ENCODE data around the gene CCL4.

Gene CCL4

DNA sequence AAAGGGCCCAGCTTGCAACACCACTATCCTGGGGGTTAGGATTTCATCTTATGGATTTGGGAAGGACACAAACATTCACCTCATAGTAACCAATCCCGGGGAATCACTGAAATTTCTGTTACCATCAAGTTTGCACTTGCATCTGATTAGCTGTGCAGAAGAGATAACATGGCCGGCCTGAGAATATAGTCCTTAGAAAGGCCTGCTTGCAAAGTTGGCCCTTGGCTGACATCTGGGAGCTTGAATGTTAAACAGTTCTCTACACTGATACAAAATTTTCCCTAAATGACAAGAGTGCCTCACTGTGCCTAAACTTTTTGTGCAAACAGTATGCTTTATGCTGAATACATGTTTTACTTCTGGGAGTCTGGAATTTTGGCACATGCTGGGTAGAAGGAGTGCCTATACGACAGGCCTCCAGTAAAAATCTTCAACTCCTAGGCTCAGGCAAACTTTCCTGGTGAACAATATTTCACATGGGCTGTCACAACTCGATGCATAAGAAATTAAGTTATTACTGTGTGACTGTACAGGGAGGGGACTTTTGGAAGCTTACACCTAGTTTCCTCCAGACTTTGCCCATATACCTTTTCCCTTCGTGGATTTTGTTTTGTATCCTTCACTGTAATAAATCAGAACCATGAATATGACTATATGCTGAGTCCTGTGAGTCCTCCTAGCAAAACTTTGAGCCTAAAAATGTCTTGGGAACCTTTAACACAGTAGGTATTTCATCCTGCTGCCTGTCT lies 41.5 kb downstream of the CCL4 start:
- DNase-seq (ENCODE audit: low read depth) = no peak

GRCh38 chr17:36147601-36148000 lies 44.0 kb downstream of the CCL4 start:
- DNase-seq (ENCODE audit: low read depth) = no peak

DNA sequence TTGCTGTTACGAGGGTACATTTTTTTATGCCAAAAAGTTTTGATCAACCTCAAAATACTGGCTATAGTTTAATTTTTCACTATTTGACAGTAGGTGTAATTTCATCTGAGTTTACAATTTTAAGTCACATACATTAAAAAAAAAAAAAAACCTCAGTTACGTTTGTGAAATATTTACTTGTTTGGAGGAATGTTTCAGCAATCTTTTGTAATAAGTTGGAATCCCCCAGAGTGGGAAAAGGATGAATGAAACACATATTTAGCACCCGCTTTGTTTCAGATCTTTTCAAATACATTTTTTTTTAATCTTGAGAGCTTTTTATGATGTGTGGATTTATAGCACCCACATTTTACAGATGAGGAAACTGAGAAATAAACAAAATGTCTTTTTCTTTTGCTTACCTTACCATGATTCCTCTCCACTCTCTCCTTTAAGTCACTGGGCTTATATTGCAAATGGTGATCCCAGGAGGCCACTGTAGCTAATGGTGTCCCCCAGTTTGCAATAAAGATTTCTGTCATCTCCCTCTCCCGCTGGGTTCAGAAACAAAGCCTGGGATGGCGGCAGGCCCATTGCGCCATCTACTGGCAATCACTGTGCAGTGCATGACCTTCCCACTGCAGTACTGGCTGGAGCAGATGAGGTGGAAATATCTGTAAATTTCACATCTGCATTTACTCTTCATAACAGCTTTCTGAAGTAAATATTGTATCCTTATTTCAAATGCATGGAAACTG lies 45.1 kb downstream of the CCL4 start:
- DNase-seq (ENCODE audit: low read depth) = peak; percentile 41

- DNase-seq (ENCODE audit: low read depth) = no peak
Observed at GRCh38 chr17:36149296-36149820, 45.7 kb downstream of the CCL4 start.

- DNase-seq (ENCODE audit: low read depth) = no peak
Observed at GRCh38 chr17:36151891-36152638, 48.4 kb downstream of the CCL4 start.

DNA sequence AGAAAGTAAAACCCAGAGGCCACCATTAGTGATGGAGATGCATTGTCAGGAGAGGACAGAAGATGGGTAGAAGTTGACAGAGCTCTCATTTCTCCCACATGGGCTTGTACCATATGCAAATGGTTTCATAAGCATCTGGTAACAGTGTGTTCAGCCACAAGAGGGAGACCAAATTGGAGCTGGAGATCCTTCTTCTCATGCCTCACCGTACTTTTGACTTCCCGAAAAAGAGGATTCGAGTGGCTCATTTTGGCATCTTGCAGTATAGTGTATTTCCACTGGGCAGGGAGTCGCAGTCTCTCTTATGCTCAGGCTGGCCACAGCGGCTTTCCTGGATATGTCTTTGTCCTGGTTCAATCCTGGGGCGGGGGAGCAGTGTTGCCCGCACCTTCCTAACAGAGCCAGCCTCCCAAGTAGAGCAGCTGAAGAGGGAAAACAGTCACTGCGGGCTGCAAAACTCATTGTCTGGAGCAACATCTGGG lies 49.1 kb downstream of the CCL4 start:
- DNase-seq (ENCODE audit: low read depth) = no peak

GRCh38 chr17:36153895-36154610 lies 50.4 kb downstream of the CCL4 start:
- no peak for DNase-seq (ENCODE audit: low read depth)

Data from activated T-helper 1 cell treated with Interleukin-2 at 50 U/mL for 16 hours (primary cell).